ENCODE measurements around the gene UFC1. TPM values are rescaled to one million over a fixed set of nuclear protein-coding genes. Genes with fewer than 3 reads are reported as not detected.

Gene UFC1
- total and polyA plus RNA-seq, 2 donors (not counting 1 experiment from before 2014, with no cell fraction given): 91.0 to 128 TPM

DNA sequence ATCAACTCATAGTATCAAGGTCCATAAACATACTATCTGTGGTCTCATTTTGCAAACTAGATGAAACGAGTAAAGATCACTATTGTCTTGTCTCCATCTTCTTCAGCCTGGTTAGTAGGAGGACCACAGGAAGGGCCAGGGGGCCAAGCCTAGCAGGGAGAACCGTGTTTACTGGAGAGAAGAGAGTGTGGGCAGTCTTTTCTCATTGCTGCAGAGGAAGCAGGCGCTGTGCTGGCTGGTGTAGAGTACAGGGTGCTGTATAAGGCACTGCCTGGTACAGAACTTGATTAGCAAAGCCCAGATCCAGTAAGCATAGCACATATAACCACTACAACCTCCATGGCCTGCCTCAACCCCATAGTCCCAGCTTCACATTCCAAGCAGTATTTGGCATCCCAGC is 33.5 kb downstream of the UFC1 start:
- peak overlapping the region; percentile 93 for H3K27ac Mint-ChIP-seq
- no peaks in the 10 kb centered on the region for H3K27me3 Mint-ChIP-seq
- Histone ChIP-seq H3K4me1 (ENCODE audit: control insufficient read depth in 2 of 2, insufficient read depth in 2 of 2, low read length in 2 of 2) (peaks cover 66 to 82% of the 10 kb centered on the region in 2 donors), H3K27me3 (replicated peaks in 1 of 4; ENCODE audit: control extremely low read depth in 1 of 4, control insufficient read depth in 3 of 4, insufficient read depth in 4 of 4, low read length in 3 of 4) (no peaks in the 10 kb centered on the region), H3K4me2 (replicated peaks; ENCODE audit: low read depth, low read length, poor library complexity, severe bottlenecking) (peak overlapping the region; percentile 70), H3K79me2 (ENCODE audit: control insufficient read depth, insufficient read depth, low read length) (peaks cover 20% of the 10 kb centered on the region), H2AFZ (ENCODE audit: insufficient read depth, low read depth, low read length, poor library complexity, severe bottlenecking) (peak overlapping the region; percentile 63), H3K27ac (ENCODE audit: low read length in 2 of 2) (peak overlapping the region; percentile 86 to 94), H3K36me3 (replicated peaks in 1 of 2; ENCODE audit: control extremely low read depth in 1 of 2, control insufficient read depth in 1 of 2, extremely low read depth in 1 of 2, insufficient read depth in 2 of 2, low read length in 1 of 2) (no peaks in the 10 kb centered on the region), H3K4me3 (ENCODE audit: control extremely low read depth in 1 of 5, extremely low read depth in 1 of 5, insufficient read depth in 1 of 5, low read depth in 2 of 5, low read length in 4 of 5) (peak overlapping the region in 1 of 5 experiments; percentile 2), H3K9me3 (ENCODE audit: control extremely low read depth in 1 of 3, control insufficient read depth in 2 of 3, insufficient read depth in 1 of 3, low read length in 2 of 3) (no peaks in the 10 kb centered on the region), H3K9ac (ENCODE audit: low read length) (no peak overlapping the region), H4K20me1 (ENCODE audit: control insufficient read depth, insufficient read depth, low read length, poor library complexity, severe bottlenecking) (no peaks in the 10 kb centered on the region)
- no peak for TF ChIP-seq EZH2 (IDR thresholded peaks at IDR 0.05; ENCODE audit: borderline replicate concordance, insufficient read depth, low read depth, low read length, poor library complexity, severe bottlenecking)
- TF ChIP-seq, protein P1, sequence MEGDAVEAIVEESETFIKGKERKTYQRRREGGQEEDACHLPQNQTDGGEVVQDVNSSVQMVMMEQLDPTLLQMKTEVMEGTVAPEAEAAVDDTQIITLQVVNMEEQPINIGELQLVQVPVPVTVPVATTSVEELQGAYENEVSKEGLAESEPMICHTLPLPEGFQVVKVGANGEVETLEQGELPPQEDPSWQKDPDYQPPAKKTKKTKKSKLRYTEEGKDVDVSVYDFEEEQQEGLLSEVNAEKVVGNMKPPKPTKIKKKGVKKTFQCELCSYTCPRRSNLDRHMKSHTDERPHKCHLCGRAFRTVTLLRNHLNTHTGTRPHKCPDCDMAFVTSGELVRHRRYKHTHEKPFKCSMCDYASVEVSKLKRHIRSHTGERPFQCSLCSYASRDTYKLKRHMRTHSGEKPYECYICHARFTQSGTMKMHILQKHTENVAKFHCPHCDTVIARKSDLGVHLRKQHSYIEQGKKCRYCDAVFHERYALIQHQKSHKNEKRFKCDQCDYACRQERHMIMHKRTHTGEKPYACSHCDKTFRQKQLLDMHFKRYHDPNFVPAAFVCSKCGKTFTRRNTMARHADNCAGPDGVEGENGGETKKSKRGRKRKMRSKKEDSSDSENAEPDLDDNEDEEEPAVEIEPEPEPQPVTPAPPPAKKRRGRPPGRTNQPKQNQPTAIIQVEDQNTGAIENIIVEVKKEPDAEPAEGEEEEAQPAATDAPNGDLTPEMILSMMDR (IDR thresholded peaks at IDR 0.05): no peak
- WGBS (ENCODE audit: insufficient coverage): 0% methylated on average over 1 of the region's 3 CpGs
- no peaks in the 10 kb centered on the region for H3K9me3 Mint-ChIP-seq (ENCODE audit: insufficient read depth)
- ATAC-seq (ENCODE audit: low read depth) (no peak), DNase-seq (no peak)
- ChIA-PET POLR2A (interaction anchor here (1.2 kb wide), 1 partner anchor 15 kb away, joined by 9 read pairs; no protein-coding TSS in a partner anchor), CTCF (interaction anchor here (1.2 to 1.7 kb wide), 2 partner anchors 21 to 29 kb away, joined by 3 to 6 read pairs; partner anchors contain the start of gene PPOX)
- peak overlapping the region; percentile 55 for H3K4me3 Mint-ChIP-seq
- H3K4me1 Mint-ChIP-seq: peaks cover 69% of the 10 kb centered on the region
- intact Hi-C loops (cut with micrococcal nuclease): loop anchor here (2.0 to 5.0 kb wide), 2 partner anchors 15 to 35 kb away; partner anchors contain the start of genes NDUFS2 and UFC1

DNA sequence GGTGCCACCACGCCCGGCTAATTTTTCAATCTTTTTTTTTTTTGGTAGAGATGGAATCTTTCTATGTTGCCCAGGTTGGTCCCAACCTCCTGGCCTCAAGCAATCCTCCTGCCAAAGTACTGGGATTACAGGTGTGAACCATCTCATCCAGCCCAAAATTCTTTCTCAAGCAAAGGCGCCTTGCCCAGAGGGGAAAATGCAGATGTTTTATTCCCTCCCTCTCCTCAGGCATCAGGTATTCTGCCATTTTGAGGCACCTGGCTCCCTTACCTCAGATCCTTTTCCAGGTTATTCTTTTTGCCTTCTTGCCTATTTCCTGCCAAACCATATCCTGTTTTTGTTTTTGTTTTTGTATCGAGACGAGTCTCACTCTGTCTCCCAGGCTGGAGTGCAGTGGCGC is 34.6 kb downstream of the UFC1 start:
- Histone ChIP-seq H3K4me2 (replicated peaks; ENCODE audit: low read depth, low read length, poor library complexity, severe bottlenecking) (peak overlapping the region; percentile 5), H3K36me3 (replicated peaks in 1 of 2; ENCODE audit: control extremely low read depth in 1 of 2, control insufficient read depth in 1 of 2, extremely low read depth in 1 of 2, insufficient read depth in 2 of 2, low read length in 1 of 2) (no peaks in the 10 kb centered on the region), H3K9ac (ENCODE audit: low read length) (no peak overlapping the region), H3K27me3 (replicated peaks in 1 of 4; ENCODE audit: control extremely low read depth in 1 of 4, control insufficient read depth in 3 of 4, insufficient read depth in 4 of 4, low read length in 3 of 4) (no peaks in the 10 kb centered on the region), H3K4me3 (ENCODE audit: control extremely low read depth in 1 of 5, extremely low read depth in 1 of 5, insufficient read depth in 1 of 5, low read depth in 2 of 5, low read length in 4 of 5) (no peak overlapping the region), H4K20me1 (ENCODE audit: control insufficient read depth, insufficient read depth, low read length, poor library complexity, severe bottlenecking) (no peaks in the 10 kb centered on the region), H3K9me3 (ENCODE audit: control extremely low read depth in 1 of 3, control insufficient read depth in 2 of 3, insufficient read depth in 1 of 3, low read length in 2 of 3) (no peaks in the 10 kb centered on the region), H3K4me1 (ENCODE audit: control insufficient read depth in 2 of 2, insufficient read depth in 2 of 2, low read length in 2 of 2) (peaks cover 67 to 82% of the 10 kb centered on the region in 2 donors), H2AFZ (ENCODE audit: insufficient read depth, low read depth, low read length, poor library complexity, severe bottlenecking) (no peak overlapping the region), H3K27ac (ENCODE audit: low read length in 2 of 2) (peak overlapping the region; percentile 2 to 86), H3K79me2 (ENCODE audit: control insufficient read depth, insufficient read depth, low read length) (peaks cover 26% of the 10 kb centered on the region)
- ATAC-seq (ENCODE audit: low read depth): no peak
- Mint-ChIP-seq H3K27me3 (no peaks in the 10 kb centered on the region), H3K4me1 (peaks cover 73% of the 10 kb centered on the region), H3K4me3 (no peak overlapping the region), H3K27ac (peak overlapping the region; percentile 43), H3K9me3 (ENCODE audit: insufficient read depth) (no peaks in the 10 kb centered on the region)
- DNase-seq: no peak
- ChIA-PET CTCF (interaction anchor here (0.6 to 1.0 kb wide), 5 partner anchors 13 to 101 kb away, joined by 3 to 4 read pairs (median 4); partner anchors contain the start of gene NDUFS2), POLR2A (interaction anchor here (0.6 to 1.2 kb wide), 2 partner anchors 14 to 24 kb away, joined by 3 to 9 read pairs; no protein-coding TSS in a partner anchor)
- no CpG with 5 or more reads among the region's 6 CpGs for WGBS (ENCODE audit: insufficient coverage)
- TF ChIP-seq, protein P1 (IDR thresholded peaks at IDR 0.05): no peak
- intact Hi-C loops (cut with micrococcal nuclease): loop anchor here (5.0 kb wide), 1 partner anchor 36 kb away; the partner anchor contains the start of gene UFC1
